ENCODE data around the gene FXYD4.

The FXYD4 gene, protein sequence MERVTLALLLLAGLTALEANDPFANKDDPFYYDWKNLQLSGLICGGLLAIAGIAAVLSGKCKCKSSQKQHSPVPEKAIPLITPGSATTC

DNA sequence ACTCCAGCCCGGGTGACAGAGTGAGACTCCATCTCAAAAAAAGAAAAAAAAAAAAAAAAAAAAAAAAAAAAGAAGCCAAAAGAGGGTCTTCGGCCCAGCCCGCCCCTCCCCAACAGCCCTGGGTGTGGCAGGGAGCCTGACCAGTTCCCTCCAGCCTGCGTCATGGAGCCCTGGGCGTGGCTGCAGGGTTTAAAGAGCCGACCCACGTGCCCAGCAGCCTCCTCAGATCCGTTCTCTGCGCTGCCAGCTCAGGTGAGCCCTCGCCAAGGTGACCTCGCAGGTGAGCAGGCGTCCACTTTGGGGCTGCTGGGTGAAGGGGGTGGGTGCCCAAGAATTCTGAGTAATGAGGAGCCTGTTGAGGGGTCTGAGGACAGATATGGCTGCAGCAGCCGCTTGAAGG, at the start of gene FXYD4:
Gene FXYD4 (plus strand): TSS at position 219 of the 400 bp plus-strand sequence. CDS start 2,111 bp downstream, outside the sequence.
- no peaks in the 10 kb centered on the region for H4K20me1 ChIP-seq (ENCODE audit: insufficient read depth, low read length, poor library complexity, severe bottlenecking)
- no peak within 1 kb of the TSS for H3K4me3 ChIP-seq (ENCODE audit: low read length, poor library complexity, severe bottlenecking)
- H3K27me3 ChIP-seq (ENCODE audit: insufficient read depth, low read length, poor library complexity, severe bottlenecking): no peaks in the 10 kb centered on the region
- no peak within 1 kb of the TSS for H2AFZ ChIP-seq (ENCODE audit: low read length)
- H3K9me2 ChIP-seq (replicated peaks; ENCODE audit: low read depth, low read length): no peaks in the 10 kb centered on the region
- no peaks in the 10 kb centered on the region for H3K9me3 ChIP-seq (ENCODE audit: insufficient read depth, low read depth, low read length)
- H3F3A ChIP-seq (ENCODE audit: low read depth): no peaks in the 10 kb centered on the region
- TF ChIP-seq EZH2phosphoT487 (IDR thresholded peaks at IDR 0.05; ENCODE audit: borderline replicate concordance): no peak
- TF ChIP-seq, protein P1, sequence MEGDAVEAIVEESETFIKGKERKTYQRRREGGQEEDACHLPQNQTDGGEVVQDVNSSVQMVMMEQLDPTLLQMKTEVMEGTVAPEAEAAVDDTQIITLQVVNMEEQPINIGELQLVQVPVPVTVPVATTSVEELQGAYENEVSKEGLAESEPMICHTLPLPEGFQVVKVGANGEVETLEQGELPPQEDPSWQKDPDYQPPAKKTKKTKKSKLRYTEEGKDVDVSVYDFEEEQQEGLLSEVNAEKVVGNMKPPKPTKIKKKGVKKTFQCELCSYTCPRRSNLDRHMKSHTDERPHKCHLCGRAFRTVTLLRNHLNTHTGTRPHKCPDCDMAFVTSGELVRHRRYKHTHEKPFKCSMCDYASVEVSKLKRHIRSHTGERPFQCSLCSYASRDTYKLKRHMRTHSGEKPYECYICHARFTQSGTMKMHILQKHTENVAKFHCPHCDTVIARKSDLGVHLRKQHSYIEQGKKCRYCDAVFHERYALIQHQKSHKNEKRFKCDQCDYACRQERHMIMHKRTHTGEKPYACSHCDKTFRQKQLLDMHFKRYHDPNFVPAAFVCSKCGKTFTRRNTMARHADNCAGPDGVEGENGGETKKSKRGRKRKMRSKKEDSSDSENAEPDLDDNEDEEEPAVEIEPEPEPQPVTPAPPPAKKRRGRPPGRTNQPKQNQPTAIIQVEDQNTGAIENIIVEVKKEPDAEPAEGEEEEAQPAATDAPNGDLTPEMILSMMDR (conservative IDR thresholded peaks at IDR 0.05; ENCODE audit: low read length): no peak
- no peaks in the 10 kb centered on the region for H3K4me1 ChIP-seq (ENCODE audit: insufficient read depth, low read length, poor library complexity, severe bottlenecking)
- H3K9ac ChIP-seq (ENCODE audit: low read depth, low read length, poor library complexity, severe bottlenecking): no peak within 1 kb of the TSS
- H3K4me2 ChIP-seq (ENCODE audit: low read depth, low read length, poor library complexity, severe bottlenecking): no peak within 1 kb of the TSS
- H3K36me3 ChIP-seq (ENCODE audit: insufficient read depth, low read length): no peaks in the 10 kb centered on the region
- H3K79me2 ChIP-seq (ENCODE audit: insufficient read depth, low read length): no peaks in the 10 kb centered on the region

GRCh38 chr10:43322331-43322730, 49.1 kb upstream of the FXYD4 start:
- Histone ChIP-seq H3K36me3 (ENCODE audit: insufficient read depth, low read length) (no peaks in the 10 kb centered on the region), H3K4me1 (ENCODE audit: insufficient read depth, low read length, poor library complexity, severe bottlenecking) (no peaks in the 10 kb centered on the region), H2AFZ (ENCODE audit: low read length) (no peak overlapping the region), H3K4me3 (ENCODE audit: low read length, poor library complexity, severe bottlenecking) (no peak overlapping the region), H3F3A (ENCODE audit: low read depth) (no peaks in the 10 kb centered on the region), H3K27me3 (ENCODE audit: insufficient read depth, low read length, poor library complexity, severe bottlenecking) (no peaks in the 10 kb centered on the region), H3K4me2 (ENCODE audit: low read depth, low read length, poor library complexity, severe bottlenecking) (no peak overlapping the region), H3K9ac (ENCODE audit: low read depth, low read length, poor library complexity, severe bottlenecking) (no peak overlapping the region), H3K9me2 (replicated peaks; ENCODE audit: low read depth, low read length) (no peaks in the 10 kb centered on the region), H3K9me3 (ENCODE audit: insufficient read depth, low read depth, low read length) (no peaks in the 10 kb centered on the region), H4K20me1 (ENCODE audit: insufficient read depth, low read length, poor library complexity, severe bottlenecking) (no peaks in the 10 kb centered on the region), H3K79me2 (ENCODE audit: insufficient read depth, low read length) (no peaks in the 10 kb centered on the region)
- TF ChIP-seq EZH2phosphoT487 (IDR thresholded peaks at IDR 0.05; ENCODE audit: borderline replicate concordance): no peak
- TF ChIP-seq, protein P1 (conservative IDR thresholded peaks at IDR 0.05; ENCODE audit: low read length): no peak

DNA sequence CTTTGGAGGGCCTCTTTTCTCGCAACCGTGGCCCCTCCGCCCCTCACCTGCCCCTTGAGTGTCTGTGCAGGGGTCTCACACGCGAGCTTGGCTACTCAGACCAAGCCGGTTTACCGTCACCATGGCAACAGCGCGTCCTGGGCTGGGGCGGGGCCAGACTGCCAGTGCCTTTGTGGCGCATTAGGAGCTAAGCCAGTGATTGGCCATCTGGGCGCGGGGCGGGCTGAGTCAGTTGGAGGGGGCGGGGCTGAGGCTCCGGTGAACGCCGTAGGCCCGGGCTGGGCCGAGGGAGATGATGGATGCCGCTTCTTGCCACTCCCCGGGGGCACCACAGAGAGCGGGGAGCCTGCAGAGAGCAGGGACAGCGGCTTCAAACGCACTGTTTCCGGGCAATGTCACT, 48.7 kb upstream of the FXYD4 start:
- H3K4me1 ChIP-seq (ENCODE audit: insufficient read depth, low read length, poor library complexity, severe bottlenecking): no peaks in the 10 kb centered on the region
- no peak for TF ChIP-seq EZH2phosphoT487 (IDR thresholded peaks at IDR 0.05; ENCODE audit: borderline replicate concordance)
- TF ChIP-seq, protein P1 (conservative IDR thresholded peaks at IDR 0.05; ENCODE audit: low read length): no peak
- no peak overlapping the region for H2AFZ ChIP-seq (ENCODE audit: low read length)
- H3K36me3 ChIP-seq (ENCODE audit: insufficient read depth, low read length): no peaks in the 10 kb centered on the region
- H3K4me2 ChIP-seq (ENCODE audit: low read depth, low read length, poor library complexity, severe bottlenecking): no peak overlapping the region
- H3K4me3 ChIP-seq (ENCODE audit: low read length, poor library complexity, severe bottlenecking): no peak overlapping the region
- H3K9me2 ChIP-seq (replicated peaks; ENCODE audit: low read depth, low read length): no peaks in the 10 kb centered on the region
- no peak overlapping the region for H3K9ac ChIP-seq (ENCODE audit: low read depth, low read length, poor library complexity, severe bottlenecking)
- H4K20me1 ChIP-seq (ENCODE audit: insufficient read depth, low read length, poor library complexity, severe bottlenecking): no peaks in the 10 kb centered on the region
- H3K27me3 ChIP-seq (ENCODE audit: insufficient read depth, low read length, poor library complexity, severe bottlenecking): no peaks in the 10 kb centered on the region
- no peaks in the 10 kb centered on the region for H3K79me2 ChIP-seq (ENCODE audit: insufficient read depth, low read length)
- no peaks in the 10 kb centered on the region for H3F3A ChIP-seq (ENCODE audit: low read depth)
- H3K9me3 ChIP-seq (ENCODE audit: insufficient read depth, low read depth, low read length): no peaks in the 10 kb centered on the region
